Endothelial cell of umbilical vein (primary cell): ENCODE measurements around the gene CRABP1. TPM values are rescaled to one million over a fixed set of nuclear protein-coding genes. Genes with fewer than 3 reads are reported as not detected.

Experiments
- BruUV-seq: library from RNA; stranded (reverse); fragments of 400-500 nt; replicated peaks from 2 replicates; lab custom pipeline; 2021; lab: Mats Ljungman, UMichigan
- CTCF ChIA-PET: fragments of 300-600, 350-600 bp; sonication (Branson Sonifier 250); formaldehyde crosslinking; loops from one replicate; lab custom pipeline; 2021; ENCODE audit warnings: antibody characterized with exemption, inconsistent platforms; lab: Charles Lee
- POLR2A ChIA-PET: fragments of 300-600, 350-600 bp; sonication (Branson Sonifier 250); formaldehyde crosslinking; loops from one replicate; lab custom pipeline; 2021; ENCODE audit warnings: antibody characterized with exemption, inconsistent platforms; lab: Charles Lee
- DNase-seq: peaks from one replicate; pipeline ENCODE4 v3.0.0-alpha.2; 2011; ENCODE audit warnings: low read depth, low spot score
- FAIRE-seq: peaks from 2 replicates; lab custom pipeline; 2011; peaks lifted over from hg19 to GRCh38; lab: Jason Lieb, UNC
- H2AFZ ChIP-seq: 2 replicates; pipeline ENCODE4 v1.6.0; 2012; ENCODE audit warnings: low read depth, low read length, control low read depth, inconsistent platforms
- H3K27ac ChIP-seq: 2 replicates; pipeline ENCODE4 v1.5.1; 2011; ENCODE audit warnings: low read depth, mild to moderate bottlenecking, control low read depth, low read length, moderate library complexity; ENCODE audit not compliant: insufficient read depth
- H3K27me3 ChIP-seq, 2 experiments: 2 replicates each; pipeline versions ENCODE4 v1.6.0 to v1.6.1; 2011; ENCODE audit warnings: low read length in 2 of 2, mixed read lengths in 1 of 2; ENCODE audit not compliant: control insufficient read depth in 2 of 2, insufficient read depth in 2 of 2
- H3K36me3 ChIP-seq, 2 experiments: 2 replicates in 1 of 2; 3 replicates in 1 of 2; pipeline ENCODE4 v1.5.1; 2011; ENCODE audit warnings: low read length in 2 of 2, mild to moderate bottlenecking in 1 of 2, moderate library complexity in 1 of 2; ENCODE audit not compliant: control insufficient read depth in 2 of 2, insufficient read depth in 2 of 2; ENCODE audit errors: extremely low read depth in 1 of 2
- H3K4me1 ChIP-seq: 3 replicates; pipeline ENCODE4 v1.5.1; 2011; ENCODE audit warnings: mild to moderate bottlenecking, low read length; ENCODE audit not compliant: control insufficient read depth, insufficient read depth; ENCODE audit errors: extremely low read depth
- H3K4me2 ChIP-seq: 2 replicates; pipeline ENCODE4 v1.6.1; 2011; ENCODE audit warnings: low read length, control low read depth, mixed read lengths; ENCODE audit not compliant: insufficient read depth
- H3K4me3 ChIP-seq, 3 experiments: fragments of 200-600 bp in 1 of 3; sonication (generic), shearing (Covaris generic) in 1 of 3; replicated peaks in 1 of 3; 2 replicates each; pipeline ENCODE4 v1.5.1; 2011 to 2016; ENCODE audit warnings: control low read depth in 3 of 3, low read length in 3 of 3, mild to moderate bottlenecking in 2 of 3, inconsistent platforms in 1 of 3, low read depth in 1 of 3, moderate library complexity in 1 of 3; ENCODE audit not compliant: insufficient read depth in 1 of 3
- H3K79me2 ChIP-seq: 2 replicates; pipeline ENCODE4 v1.6.0; 2012; ENCODE audit warnings: low read length, inconsistent platforms; ENCODE audit not compliant: control insufficient read depth, insufficient read depth
- H3K9ac ChIP-seq: replicated peaks from 2 replicates; pipeline ENCODE3; 2011; ENCODE audit warnings: low read length, control low read depth; ENCODE audit not compliant: insufficient read depth; ENCODE audit errors: extremely low read depth
- H3K9me1 ChIP-seq: replicated peaks from 3 replicates; pipeline ENCODE4 v1.6.0; 2011; ENCODE audit warnings: mild to moderate bottlenecking, low read length; ENCODE audit not compliant: control insufficient read depth, insufficient read depth; ENCODE audit errors: extremely low read depth
- H3K9me3 ChIP-seq: replicated peaks from 2 replicates; pipeline ENCODE4 v1.5.1; 2012; ENCODE audit warnings: low read length, inconsistent platforms; ENCODE audit not compliant: control insufficient read depth, insufficient read depth
- H4K20me1 ChIP-seq: replicated peaks from 2 replicates; pipeline ENCODE3; 2011; ENCODE audit warnings: mild to moderate bottlenecking, low read length; ENCODE audit not compliant: control insufficient read depth, insufficient read depth; ENCODE audit errors: extremely low read depth
- EZH2 ChIP-seq: IDR thresholded peaks from 2 replicates; pipeline ENCODE4 v1.6.1; 2012; ENCODE audit warnings: borderline replicate concordance, low read depth, mild to moderate bottlenecking, moderate library complexity, low read length, inconsistent platforms; ENCODE audit not compliant: severe bottlenecking
- FOS ChIP-seq: IDR thresholded peaks from 2 replicates; pipeline ENCODE4 v1.6.1; 2011; ENCODE audit warnings: mild to moderate bottlenecking, low read length, moderate library complexity, borderline replicate concordance; ENCODE audit not compliant: insufficient read depth
- GATA2 ChIP-seq: IDR thresholded peaks from 2 replicates; pipeline ENCODE4 v1.7.0; 2011; ENCODE audit warnings: low read depth, mild to moderate bottlenecking, moderate library complexity, mixed read lengths, low read length; ENCODE audit not compliant: insufficient read length, insufficient read depth
- JUN ChIP-seq: IDR thresholded peaks from 2 replicates; pipeline ENCODE4 v1.6.1; 2011; ENCODE audit warnings: borderline replicate concordance, low read depth; ENCODE audit not compliant: insufficient read length, insufficient read depth
- MYC ChIP-seq: IDR thresholded peaks from one replicate; pipeline ENCODE4 v1.6.1; 2011; ENCODE audit warnings: mild to moderate bottlenecking, low read depth, low read length
- POLR2A ChIP-seq: IDR thresholded peaks from 2 replicates; pipeline ENCODE4 v1.6.1; 2012; ENCODE audit warnings: low read depth, mild to moderate bottlenecking, control low read depth, low read length
- POLR2AphosphoS5 ChIP-seq: IDR thresholded peaks from 2 replicates; pipeline ENCODE4 v1.6.1; 2012; ENCODE audit warnings: low read depth, mild to moderate bottlenecking, control low read depth, low read length, moderate library complexity; ENCODE audit not compliant: insufficient read depth
- dilution Hi-C: fragments of 300-500 bp; cut with MboI; formaldehyde crosslinking; loops from one replicate; pipeline ENCODE4 v1.15.0; 2019; ENCODE audit warnings: low sequenced_read_pairs; ENCODE audit not compliant: extremely low pct_ligation_motif_present
- intact Hi-C: fragments of 100-400 bp; cut with micrococcal nuclease; formaldehyde crosslinking; loops from one replicate; pipeline ENCODE4 v1.10.0; 2022
- polyA plus RNA-seq, 4 experiments: library from polyadenylated mRNA; depleted of rRNA in 3 of 4; stranded (reverse) in 3 of 4; unstranded in 1 of 4; fragments of >200 nt; gene quantifications; 2 replicates each; pipeline versions ENCODE4 v1.2.1 to v1.2.3, GENCODE V29; 2011 to 2012; ENCODE audit warnings: missing spikeins in 1 of 4
- total RNA-seq: library from RNA; stranded (reverse); gene quantifications from 2 replicates; pipeline ENCODE4 v1.2.3, GENCODE V29; 2021
- TF ChIP-seq, protein P1 (sequence below), 2 donors: IDR thresholded peaks; 1 replicate in 1 of 2; 2 replicates in 1 of 2; pipeline ENCODE4 v1.5.1; 2011; ENCODE audit warnings: low read length in 2 of 2, mild to moderate bottlenecking in 2 of 2, moderate library complexity in 2 of 2, control low read depth in 1 of 2, inconsistent platforms in 1 of 2, low read depth in 1 of 2; ENCODE audit not compliant: insufficient read depth in 1 of 2; ENCODE audit errors: extremely low read depth in 1 of 2
- TF ChIP-seq, protein P2 (sequence below): IDR thresholded peaks from 2 replicates; pipeline ENCODE4 v1.6.1; 2011; ENCODE audit not compliant: insufficient read depth, insufficient read length

CRABP1 gene
- total and polyA plus RNA-seq, 2 donors (not counting 3 experiments of a cell fraction or from before 2014, with no cell fraction given): 0.11 TPM; not detected in 1

DNA sequence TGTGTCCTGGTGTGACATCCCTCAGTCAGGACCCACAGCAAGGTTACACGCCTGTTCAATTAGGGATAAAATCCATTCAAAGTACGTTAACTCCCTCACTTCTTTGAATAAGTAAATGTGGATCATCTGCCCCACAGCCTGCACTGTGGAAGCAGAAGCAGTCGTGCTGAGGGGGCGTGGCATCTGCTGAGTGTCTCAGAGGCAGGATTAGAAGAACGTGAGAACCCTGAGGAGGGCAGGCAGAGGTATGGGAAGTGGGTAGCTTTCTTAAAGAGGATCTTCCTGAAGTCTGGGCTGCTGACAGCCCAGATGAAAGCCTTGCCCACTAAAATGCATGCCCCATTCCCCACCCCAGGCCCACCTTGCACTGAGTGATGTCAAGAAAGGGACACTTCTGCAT is 28.5 kb downstream of the CRABP1 start:
- H3K79me2 ChIP-seq: no peaks in the 10 kb centered on the region
- H3K36me3 ChIP-seq: no peaks in the 10 kb centered on the region
- no peaks in the 10 kb centered on the region for H4K20me1 ChIP-seq
- POLR2A ChIA-PET: no interaction called here
- TF ChIP-seq JUN (no peak), POLR2AphosphoS5 (no peak), EZH2 (no peak), GATA2 (no peak), POLR2A (no peak), MYC (no peak), FOS (no peak)
- TF ChIP-seq, protein P1, sequence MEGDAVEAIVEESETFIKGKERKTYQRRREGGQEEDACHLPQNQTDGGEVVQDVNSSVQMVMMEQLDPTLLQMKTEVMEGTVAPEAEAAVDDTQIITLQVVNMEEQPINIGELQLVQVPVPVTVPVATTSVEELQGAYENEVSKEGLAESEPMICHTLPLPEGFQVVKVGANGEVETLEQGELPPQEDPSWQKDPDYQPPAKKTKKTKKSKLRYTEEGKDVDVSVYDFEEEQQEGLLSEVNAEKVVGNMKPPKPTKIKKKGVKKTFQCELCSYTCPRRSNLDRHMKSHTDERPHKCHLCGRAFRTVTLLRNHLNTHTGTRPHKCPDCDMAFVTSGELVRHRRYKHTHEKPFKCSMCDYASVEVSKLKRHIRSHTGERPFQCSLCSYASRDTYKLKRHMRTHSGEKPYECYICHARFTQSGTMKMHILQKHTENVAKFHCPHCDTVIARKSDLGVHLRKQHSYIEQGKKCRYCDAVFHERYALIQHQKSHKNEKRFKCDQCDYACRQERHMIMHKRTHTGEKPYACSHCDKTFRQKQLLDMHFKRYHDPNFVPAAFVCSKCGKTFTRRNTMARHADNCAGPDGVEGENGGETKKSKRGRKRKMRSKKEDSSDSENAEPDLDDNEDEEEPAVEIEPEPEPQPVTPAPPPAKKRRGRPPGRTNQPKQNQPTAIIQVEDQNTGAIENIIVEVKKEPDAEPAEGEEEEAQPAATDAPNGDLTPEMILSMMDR (IDR thresholded peaks at IDR 0.05; ENCODE audit: extremely low read depth in 1 of 2, insufficient read depth in 1 of 2, low read depth in 1 of 2, low read length in 2 of 2): no peak
- TF ChIP-seq, protein P2, sequence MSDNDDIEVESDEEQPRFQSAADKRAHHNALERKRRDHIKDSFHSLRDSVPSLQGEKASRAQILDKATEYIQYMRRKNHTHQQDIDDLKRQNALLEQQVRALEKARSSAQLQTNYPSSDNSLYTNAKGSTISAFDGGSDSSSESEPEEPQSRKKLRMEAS: no peak
- no peak for DNase-seq
- H3K9me3 ChIP-seq: no peaks in the 10 kb centered on the region
- H3K4me2 ChIP-seq: no peak overlapping the region
- no peaks in the 10 kb centered on the region for H3K9me1 ChIP-seq
- no peak overlapping the region for H3K9ac ChIP-seq
- no peak overlapping the region for H3K4me3 ChIP-seq
- intact Hi-C loops (no loop called here), dilution Hi-C loops (no loop called here)
- CTCF ChIA-PET: no interaction called here
- H2AFZ ChIP-seq: no peak overlapping the region
- BruUV-seq: no TSS peak
- H3K27ac ChIP-seq: no peak overlapping the region
- H3K27me3 ChIP-seq: peaks cover 4 to 6% of the 10 kb centered on the region in 2 experiments
- no peaks in the 10 kb centered on the region for H3K4me1 ChIP-seq
- FAIRE-seq: no peak
